Endothelial cell of umbilical vein (primary cell): Measurements from ENCODE around the gene DUX4.
"Not testable (repeated sequence)": the region's sequence is repeated elsewhere in the genome, so short reads cannot be mapped to it uniquely, and the experiment has no call there.

Experiments
- CTCF ChIP-seq, 2 donors: IDR thresholded peaks; 1 replicate in 1 of 2; 2 replicates in 1 of 2; pipeline ENCODE4 v1.5.1; 2011; ENCODE audit warnings: low read length in 2 of 2, mild to moderate bottlenecking in 2 of 2, moderate library complexity in 2 of 2, control low read depth in 1 of 2, inconsistent platforms in 1 of 2, low read depth in 1 of 2; ENCODE audit not compliant: insufficient read depth in 1 of 2; ENCODE audit errors: extremely low read depth in 1 of 2
- JUN ChIP-seq: IDR thresholded peaks from 2 replicates; pipeline ENCODE4 v1.6.1; 2011; ENCODE audit warnings: borderline replicate concordance, low read depth; ENCODE audit not compliant: insufficient read length, insufficient read depth
- MYC ChIP-seq: IDR thresholded peaks from one replicate; pipeline ENCODE4 v1.6.1; 2011; ENCODE audit warnings: mild to moderate bottlenecking, low read depth, low read length
- POLR2A ChIP-seq: IDR thresholded peaks from 2 replicates; pipeline ENCODE4 v1.6.1; 2012; ENCODE audit warnings: low read depth, mild to moderate bottlenecking, control low read depth, low read length
- POLR2AphosphoS5 ChIP-seq: IDR thresholded peaks from 2 replicates; pipeline ENCODE4 v1.6.1; 2012; ENCODE audit warnings: low read depth, mild to moderate bottlenecking, control low read depth, low read length, moderate library complexity; ENCODE audit not compliant: insufficient read depth

- not testable (repeated sequence) for TF ChIP-seq POLR2A; CTCF (IDR thresholded peaks at IDR 0.05; ENCODE audit: extremely low read depth in 1 of 2, insufficient read depth in 1 of 2, low read depth in 1 of 2, low read length in 2 of 2); MYC; JUN; POLR2AphosphoS5
These were observed 7.4 kb downstream of the DUX4 start for GRCh38 chr4:190180947-190181346.
